Kidney tubule cell (primary cell): ENCODE data around the gene DLG2.
"Not testable (repeated sequence)": the region's sequence is repeated elsewhere in the genome, so short reads cannot be mapped to it uniquely, and the experiment has no call there.

Source experiments
- DNase-seq: peaks from one replicate; pipeline ENCODE4 v3.0.0-alpha.2; 2018; ENCODE audit warnings: low spot score

DLG2 gene

GRCh38 chr11:85444479-85444878, 182.7 kb downstream of the DLG2 start:
- no peak for DNase-seq

DNA sequence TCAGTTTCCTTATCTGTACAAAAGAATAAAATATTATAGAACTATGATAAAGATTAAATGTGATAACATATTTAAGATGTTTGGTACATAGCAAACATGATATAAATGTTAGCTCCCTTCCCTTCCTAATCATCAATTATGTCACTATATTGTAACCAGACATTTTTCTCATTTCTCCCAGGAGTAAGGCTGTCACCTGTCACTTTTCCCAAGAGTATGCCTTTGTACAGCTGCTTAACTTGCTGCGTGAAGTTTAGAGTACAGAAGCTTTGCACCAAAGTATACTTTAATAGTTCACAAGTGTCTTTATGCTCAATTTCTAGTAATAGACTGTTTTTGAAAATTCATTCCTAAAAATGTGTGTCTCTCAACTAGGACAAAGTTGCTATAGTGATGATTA, 186.9 kb downstream of the DLG2 start:
- DNase-seq: no peak

DNA sequence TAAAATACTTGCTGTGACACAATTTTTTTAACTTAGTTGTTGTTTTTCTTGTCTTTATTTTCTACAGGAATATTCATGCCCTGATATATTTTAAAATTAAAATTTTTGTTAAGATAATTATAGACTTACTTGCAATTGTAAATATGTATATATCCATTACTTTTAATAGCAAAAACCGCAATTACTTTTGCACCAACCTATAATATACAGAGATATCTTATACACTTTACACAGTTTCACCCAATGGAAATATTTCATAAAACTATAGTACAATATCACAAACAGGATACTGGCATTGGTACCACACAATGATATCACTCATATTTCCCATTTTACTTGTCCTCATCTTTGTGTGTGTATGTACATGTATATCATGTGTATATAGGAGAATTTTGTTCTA, 188.8 kb downstream of the DLG2 start:
- no peak for DNase-seq

GRCh38 chr11:85431319-85431718, 195.8 kb downstream of the DLG2 start:
- DNase-seq: no peak

- no peak for DNase-seq
Observed at GRCh38 chr11:85423794-85424193, 203.3 kb downstream of the DLG2 start.

- DNase-seq: no peak
Observed at GRCh38 chr11:85423316-85423715, 203.8 kb downstream of the DLG2 start.

GRCh38 chr11:85414175-85414574, 213.0 kb downstream of the DLG2 start:
- no peak for DNase-seq

- no peak for DNase-seq
Observed at GRCh38 chr11:85407648-85408047, 219.5 kb downstream of the DLG2 start.

DNA sequence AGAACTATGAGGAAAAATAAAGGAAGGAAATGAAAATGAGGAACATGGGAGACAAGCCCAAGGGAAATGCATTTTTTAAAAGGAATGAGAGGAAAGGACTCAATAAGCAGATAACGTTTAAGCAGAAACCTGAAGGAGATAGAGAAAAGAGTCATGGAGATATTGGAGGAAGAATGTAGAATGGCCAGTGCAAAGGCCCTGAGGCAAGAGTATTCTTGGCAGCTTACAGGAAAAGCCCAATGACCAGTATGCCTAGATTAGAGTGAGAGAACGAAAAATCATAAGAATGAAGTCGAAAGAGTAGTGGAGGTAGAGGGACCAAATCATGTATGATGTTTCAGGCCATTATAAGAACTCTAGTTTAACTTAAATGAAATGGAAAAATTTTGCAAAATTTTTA, 220.3 kb downstream of the DLG2 start:
- DNase-seq: no peak

DNA sequence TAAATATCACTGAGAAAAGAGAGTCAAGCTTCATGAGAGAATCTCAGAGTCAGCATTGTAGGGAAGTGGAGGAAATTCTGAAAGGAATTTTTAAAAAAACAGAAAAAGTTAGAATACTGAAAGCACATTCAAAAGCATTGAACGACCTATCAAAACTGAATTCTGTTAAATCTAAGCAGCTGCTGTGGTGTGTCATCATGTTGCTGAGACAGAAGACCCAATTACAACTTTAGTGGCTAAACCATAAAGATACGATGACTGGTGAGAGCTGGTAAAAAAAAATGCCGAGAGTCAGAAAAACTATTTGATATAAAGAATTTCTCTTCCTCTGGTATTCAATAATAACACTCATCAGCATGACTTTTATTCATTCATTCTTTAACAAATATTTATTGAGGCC, 220.8 kb downstream of the DLG2 start:
- DNase-seq: no peak

- not testable (repeated sequence) for DNase-seq
Observed at GRCh38 chr11:85395515-85396055, 231.6 kb downstream of the DLG2 start.

DNA sequence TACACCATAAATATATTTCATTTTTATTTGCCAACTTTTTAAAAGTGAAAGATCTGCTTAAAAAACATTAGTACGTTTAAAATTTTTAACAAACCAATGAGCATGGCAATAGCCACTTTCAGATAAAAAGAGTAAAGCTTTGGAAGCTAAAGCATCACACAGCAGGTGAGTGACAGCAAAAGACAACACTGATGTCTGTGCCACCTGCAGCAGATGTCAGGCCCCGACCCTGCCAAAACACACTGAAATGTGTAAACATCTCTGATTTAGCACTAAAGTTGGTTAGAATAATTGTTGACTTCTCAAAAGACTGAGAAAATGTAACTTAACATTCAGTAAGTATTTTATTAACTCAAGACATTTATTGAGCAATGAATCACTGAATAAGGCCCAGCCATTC, 232.9 kb downstream of the DLG2 start:
- DNase-seq: no peak

GRCh38 chr11:85391141-85391540, 236.0 kb downstream of the DLG2 start:
- no peak for DNase-seq

GRCh38 chr11:85385547-85385946, 241.6 kb downstream of the DLG2 start:
- DNase-seq: no peak

DNA sequence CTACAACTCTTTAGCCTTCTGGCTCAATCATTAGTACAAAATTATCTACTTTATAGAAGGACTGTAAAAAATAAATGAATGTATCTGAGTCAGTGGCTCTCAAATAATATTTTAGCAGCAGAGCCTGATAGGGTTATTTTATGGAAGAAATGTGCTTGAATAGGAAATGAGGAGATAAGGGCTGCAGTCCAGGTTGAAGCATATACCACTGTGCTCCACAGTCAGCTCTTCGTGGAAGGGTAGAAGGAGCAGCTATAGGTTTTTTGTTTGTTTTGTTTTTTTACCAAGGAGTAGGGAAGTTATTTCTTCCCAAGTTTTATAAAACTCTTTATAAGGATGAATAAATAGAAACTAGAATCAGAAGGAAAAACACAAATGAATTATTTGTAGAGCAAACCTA, 242.0 kb downstream of the DLG2 start:
- no peak for DNase-seq

GRCh38 chr11:85379066-85379465, 248.1 kb downstream of the DLG2 start:
- no peak for DNase-seq

DNA sequence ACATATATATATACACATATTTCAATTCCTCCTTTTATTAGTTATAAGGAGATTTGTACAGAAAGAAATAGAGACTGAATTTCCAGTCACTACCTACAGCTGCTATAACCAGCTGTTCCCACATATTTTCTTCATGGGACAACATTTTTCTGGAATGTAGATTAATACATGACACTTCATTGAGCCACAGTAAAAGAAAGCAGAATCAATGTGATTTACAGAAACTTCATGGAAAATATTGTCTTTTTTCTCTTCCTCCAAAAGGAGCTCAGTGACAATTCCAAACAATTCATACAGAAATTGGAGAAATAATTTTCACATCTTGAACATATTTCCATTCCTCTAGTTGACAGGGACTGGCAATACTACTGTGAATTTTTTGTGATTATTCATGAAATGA, 249.2 kb downstream of the DLG2 start:
- no peak for DNase-seq

- DNase-seq: no peak
Observed at GRCh38 chr11:85359859-85360258, 267.3 kb downstream of the DLG2 start.

DNA sequence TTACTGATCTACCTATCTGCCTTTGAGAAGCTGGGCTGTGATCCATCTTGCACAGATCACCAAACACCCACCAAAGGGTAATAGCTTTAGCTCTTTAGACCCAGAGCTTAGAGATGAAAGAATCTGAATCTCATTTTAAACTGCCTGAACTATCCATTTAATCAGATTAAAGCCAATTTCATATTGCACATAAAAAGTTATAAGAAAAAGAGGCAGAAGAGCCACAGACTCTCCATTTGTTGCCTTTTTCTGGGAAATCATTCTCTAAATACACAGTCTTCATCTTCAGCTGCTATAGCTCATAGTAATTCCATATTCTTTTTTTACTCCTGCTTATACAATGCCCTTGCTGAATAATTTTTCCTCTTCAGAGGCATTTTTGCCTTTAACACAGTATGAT, 271.2 kb downstream of the DLG2 start:
- DNase-seq: no peak

- not testable (repeated sequence) for DNase-seq
Observed at GRCh38 chr11:85349539-85349938, 277.6 kb downstream of the DLG2 start.

DNA sequence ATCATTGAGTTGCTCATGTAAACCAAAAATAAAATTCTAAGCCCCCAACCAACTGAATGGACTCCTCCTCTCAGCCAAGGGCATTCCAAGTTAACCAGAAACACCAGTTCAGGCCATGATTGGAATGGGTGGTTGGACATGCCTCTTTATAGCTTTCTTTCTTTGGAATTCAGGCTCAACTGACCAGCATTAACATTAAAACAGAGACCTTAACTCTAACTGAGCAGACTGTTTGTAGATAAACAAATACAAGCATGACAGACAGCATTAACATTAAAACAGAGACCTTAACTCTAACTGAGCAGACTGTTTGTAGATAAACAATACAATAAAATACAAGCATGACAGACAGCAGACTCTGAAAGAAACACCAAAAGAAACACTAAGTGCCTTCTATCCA, 278.2 kb downstream of the DLG2 start:
- DNase-seq: no peak

- no peak for DNase-seq
Observed at GRCh38 chr11:85347291-85347690, 279.9 kb downstream of the DLG2 start.

GRCh38 chr11:85346484-85346883, 280.7 kb downstream of the DLG2 start:
- DNase-seq: no peak

DNA sequence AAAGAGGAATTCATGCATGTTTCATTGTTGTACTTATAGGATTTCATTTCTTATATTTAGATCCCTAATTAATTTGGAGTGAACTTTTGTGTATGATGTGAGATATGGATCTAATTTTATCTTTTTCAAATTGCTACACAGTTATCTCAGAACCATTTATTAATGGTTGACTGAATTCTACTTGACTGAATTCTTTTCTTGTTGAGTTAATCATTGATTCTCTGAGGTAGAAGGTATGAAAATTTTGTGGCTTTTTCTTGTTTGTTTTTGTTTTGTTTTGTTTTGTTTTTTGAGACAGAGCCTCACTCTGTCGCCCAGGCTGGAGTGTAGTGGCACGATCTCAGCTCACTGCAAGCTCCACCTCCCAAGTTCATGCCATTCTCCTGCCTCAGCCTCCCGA, 286.3 kb downstream of the DLG2 start:
- peak; percentile 5 for DNase-seq

GRCh38 chr11:85318573-85318972, 308.6 kb downstream of the DLG2 start:
- no peak for DNase-seq
